HepG2 (cell line): ENCODE measurements around the gene ZFP62. TPM values are rescaled to one million over a fixed set of nuclear protein-coding genes. Genes with fewer than 3 reads are reported as not detected.

Source experiments
- ATAC-seq: fragments of 200-7000 bp; cut with Tn5 transposase; 3 replicates; pipeline ENCODE4 v1.9.1; 2020; ENCODE audit warnings: mild to moderate bottlenecking, moderate library complexity
- BruUV-seq: library from RNA; stranded (reverse); fragments of 400-500 nt; replicated peaks from 2 replicates; lab custom pipeline; 2021; lab: Mats Ljungman, UMichigan
- CTCF ChIA-PET: fragments of 300-600 bp; formaldehyde crosslinking; extraction: SDS; loops from one replicate; lab custom pipeline; 2021; ENCODE audit warnings: low total read pairs, inconsistent platforms, low intra/inter-chr PET ratio; lab: Yijun Ruan, JAX
- POLR2A ChIA-PET: fragments of 350-600 bp; sonication (Branson Sonifier 250); formaldehyde crosslinking; loops from one replicate; lab custom pipeline; 2020; ENCODE audit warnings: antibody characterized with exemption, inconsistent platforms; lab: Yijun Ruan, JAX
- DNase-seq: peaks from one replicate; pipeline ENCODE4 v3.0.0-alpha.2; 2015; ENCODE audit warnings: low spot score
- FAIRE-seq: peaks from 3 replicates; lab custom pipeline; 2011; peaks lifted over from hg19 to GRCh38; lab: Jason Lieb, UNC
- H2AFZ ChIP-seq: one replicate; pipeline ENCODE4 v1.6.1; 2011; ENCODE audit warnings: low read length, inconsistent platforms
- H3K27ac ChIP-seq: fragments of 300-600 bp; 3 replicates; pipeline ENCODE4 v1.8.0; 2011; ENCODE audit warnings: mixed run types, mild to moderate bottlenecking, mixed read lengths, low read length, inconsistent platforms; ENCODE audit not compliant: insufficient read depth; ENCODE audit errors: extremely low read length
- H3K27me3 ChIP-seq, 2 experiments: fragments of 200-600 bp in 1 of 2; 2 replicates in 1 of 2; 3 replicates in 1 of 2; pipeline versions ENCODE4 v1.6.0 to v1.8.0; 2011; ENCODE audit warnings: low read length in 2 of 2, mild to moderate bottlenecking in 2 of 2, moderate library complexity in 2 of 2, inconsistent platforms in 1 of 2; ENCODE audit not compliant: insufficient read depth in 2 of 2, control insufficient read depth in 1 of 2
- H3K36me3 ChIP-seq, 2 experiments: fragments of 200-600 bp in 1 of 2; replicated peaks in 1 of 2; 2 replicates in 1 of 2; 3 replicates in 1 of 2; pipeline versions ENCODE4 v1.5.1 to v1.8.0; 2011; ENCODE audit warnings: low read length in 2 of 2, inconsistent platforms in 1 of 2; ENCODE audit not compliant: insufficient read depth in 2 of 2, control insufficient read depth in 1 of 2
- H3K4me1 ChIP-seq: 2 replicates; pipeline ENCODE4 v1.5.1; 2012; ENCODE audit warnings: low read length, inconsistent platforms; ENCODE audit not compliant: insufficient read depth
- H3K4me2 ChIP-seq: 2 replicates; pipeline ENCODE4 v1.6.0; 2011; ENCODE audit warnings: low read depth, low read length, inconsistent platforms
- H3K4me3 ChIP-seq, 3 experiments: fragments of 200-600 bp in 1 of 3; sonication (generic), shearing (Covaris generic) in 1 of 3; replicated peaks in 1 of 3; 2 replicates each; pipeline ENCODE4 v1.5.1; 2011 to 2016; ENCODE audit warnings: low read length in 3 of 3, inconsistent platforms in 2 of 3, low read depth in 2 of 3, mild to moderate bottlenecking in 2 of 3, control low read depth in 1 of 3, mixed read lengths in 1 of 3; ENCODE audit not compliant: insufficient read depth in 1 of 3
- H3K79me2 ChIP-seq: one replicate; pipeline ENCODE4 v1.6.1; 2011; ENCODE audit warnings: low read length, inconsistent platforms; ENCODE audit not compliant: insufficient read depth
- H3K9ac ChIP-seq: 2 replicates; pipeline ENCODE4 v1.6.0; 2011; ENCODE audit warnings: mild to moderate bottlenecking, low read depth, low read length, inconsistent platforms; ENCODE audit not compliant: insufficient read depth
- H3K9me3 ChIP-seq: 2 replicates; pipeline ENCODE4 v1.5.1; 2012; ENCODE audit warnings: mild to moderate bottlenecking, low read length
- H4K20me1 ChIP-seq: 2 replicates; pipeline ENCODE4 v1.6.0; 2011; ENCODE audit warnings: inconsistent platforms, mild to moderate bottlenecking, low read length, moderate library complexity; ENCODE audit not compliant: insufficient read depth
- CEBPB ChIP-seq: IDR thresholded peaks from 2 replicates; pipeline ENCODE4 v1.6.1; 2011; ENCODE audit warnings: low read depth, low read length, improper control_type of control experiment, borderline replicate concordance
- PTBP1 ChIP-seq: fragments of 200-400 bp; formaldehyde crosslinking; IDR thresholded peaks from 2 replicates; pipeline ENCODE4 v1.6.1; 2018; ENCODE audit warnings: low read length, low read depth; ENCODE audit not compliant: poor library complexity, severe bottlenecking
- TBL1XR1 ChIP-seq: fragments of 150-350 bp; IDR thresholded peaks from 2 replicates; pipeline ENCODE4 v1.6.1; 2014; ENCODE audit warnings: borderline replicate concordance, low read length; ENCODE audit not compliant: partially characterized antibody
- WIZ ChIP-seq: sonication (generic); formaldehyde crosslinking; IDR thresholded peaks from 2 replicates; pipeline ENCODE4 v1.5.1; 2020; ENCODE audit warnings: mild to moderate bottlenecking, missing genetic modification reagents
- ZNF605 ChIP-seq: sonication (generic); formaldehyde crosslinking; IDR thresholded peaks from 2 replicates; pipeline ENCODE4 v1.8.0; 2022; ENCODE audit warnings: mild to moderate bottlenecking, missing genetic modification reagents
- whole genome bisulfite sequencing: methylation state at CpG from one replicate; pipeline ENCODE4 v1.1.6; 2017; ENCODE audit warnings: low lambda C conversion rate; 5-methylcytosine and 5-hydroxymethylcytosine counted together
- in situ Hi-C: cut with HindIII; loops from 2 replicates; pipeline ENCODE4 v1.10.0; 2017; ENCODE audit warnings: low pct_unique_long_range_greater_than_20kb; ENCODE audit not compliant: extremely low pct_ligation_motif_present
- intact Hi-C: fragments of 100-400 bp; cut with micrococcal nuclease; formaldehyde crosslinking; loops from one replicate; pipeline ENCODE4 v1.10.0; 2022; ENCODE audit not compliant: unreplicated experiment
- polyA plus RNA-seq, 8 experiments: library from polyadenylated mRNA; depleted of rRNA in 3 of 8; stranded (reverse) in 7 of 8; unstranded in 1 of 8; fragments of >200 nt; fragmentation: Illumina TruSeq in 4 of 8; extraction: Trizol in 4 of 8; gene quantifications; 2 replicates each; pipeline versions ENCODE4 v1.2.1 to v1.2.3, GENCODE V29; 2011 to 2016; ENCODE audit warnings: low read depth in 4 of 8, missing spikeins in 1 of 8, mixed read lengths in 1 of 8; ENCODE audit not compliant: insufficient read depth in 1 of 8
- total RNA-seq, 5 experiments: library from RNA; depleted of rRNA; stranded (reverse); fragments of >200 nt; fragmentation: Illumina TruSeq; extraction: Trizol; gene quantifications; 2 replicates each; pipeline ENCODE4 v1.2.3, GENCODE V29; 2016; ENCODE audit warnings: low read depth in 1 of 5
- TF ChIP-seq, protein P1 (sequence below), 2 experiments: sonication (generic) in 1 of 2; formaldehyde crosslinking in 1 of 2; IDR thresholded peaks; 2 replicates each; pipeline versions ENCODE4 v1.4.0 to v1.6.1; 2016 to 2020; ENCODE audit warnings: borderline replicate concordance in 1 of 2, low read depth in 1 of 2, mild to moderate bottlenecking in 1 of 2, missing genetic modification reagents in 1 of 2
- TF ChIP-seq, protein P2 (sequence below): sonication (generic); formaldehyde crosslinking; IDR thresholded peaks from 2 replicates; pipeline ENCODE4 v1.5.0; 2020; ENCODE audit warnings: missing genetic modification reagents
- TF ChIP-seq, protein P3 (sequence below): sonication (generic); formaldehyde crosslinking; IDR thresholded peaks from one replicate; pipeline ENCODE4 v1.5.1; 2020; ENCODE audit warnings: mild to moderate bottlenecking, missing genetic modification reagents; ENCODE audit errors: not compliant biosample characterization

Gene ZFP62
- total and polyA plus RNA-seq, 2 of the 13 experiments (the other 11 are each of a cell fraction or from before 2014, with no cell fraction given) = 8.2 to 19.4 TPM

DNA sequence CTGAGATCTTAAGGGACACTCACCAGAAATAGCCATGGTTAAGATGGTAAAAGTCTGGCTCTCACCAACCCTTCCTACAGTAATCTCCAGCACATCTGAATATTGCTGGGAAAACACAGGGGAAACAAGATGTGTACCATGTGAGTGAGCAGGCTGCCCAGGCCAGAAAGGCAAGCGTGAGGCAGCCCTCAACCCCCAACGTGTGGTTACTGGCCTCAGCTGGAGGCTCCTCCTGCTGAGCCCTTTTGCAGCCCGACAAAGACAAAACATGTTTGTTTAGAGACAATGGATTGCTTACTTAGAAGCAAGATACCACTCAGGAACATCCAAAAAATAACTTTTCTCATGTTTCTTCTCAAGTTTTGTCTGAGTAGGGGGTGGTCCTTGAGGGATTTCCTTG lies 16.6 kb downstream of the ZFP62 start (continued):
- TF ChIP-seq, protein P1, sequence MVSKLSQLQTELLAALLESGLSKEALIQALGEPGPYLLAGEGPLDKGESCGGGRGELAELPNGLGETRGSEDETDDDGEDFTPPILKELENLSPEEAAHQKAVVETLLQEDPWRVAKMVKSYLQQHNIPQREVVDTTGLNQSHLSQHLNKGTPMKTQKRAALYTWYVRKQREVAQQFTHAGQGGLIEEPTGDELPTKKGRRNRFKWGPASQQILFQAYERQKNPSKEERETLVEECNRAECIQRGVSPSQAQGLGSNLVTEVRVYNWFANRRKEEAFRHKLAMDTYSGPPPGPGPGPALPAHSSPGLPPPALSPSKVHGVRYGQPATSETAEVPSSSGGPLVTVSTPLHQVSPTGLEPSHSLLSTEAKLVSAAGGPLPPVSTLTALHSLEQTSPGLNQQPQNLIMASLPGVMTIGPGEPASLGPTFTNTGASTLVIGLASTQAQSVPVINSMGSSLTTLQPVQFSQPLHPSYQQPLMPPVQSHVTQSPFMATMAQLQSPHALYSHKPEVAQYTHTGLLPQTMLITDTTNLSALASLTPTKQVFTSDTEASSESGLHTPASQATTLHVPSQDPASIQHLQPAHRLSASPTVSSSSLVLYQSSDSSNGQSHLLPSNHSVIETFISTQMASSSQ (IDR thresholded peaks at IDR 0.05; ENCODE audit: low read depth) = no peak
- TF ChIP-seq, protein P1 (CRISPR knock-in tag; IDR thresholded peaks at IDR 0.05; ENCODE audit: borderline replicate concordance) = no peak
- TF ChIP-seq PTBP1 (no peak), WIZ (CRISPR knock-in tag) (no peak)
- TF ChIP-seq, protein P2, sequence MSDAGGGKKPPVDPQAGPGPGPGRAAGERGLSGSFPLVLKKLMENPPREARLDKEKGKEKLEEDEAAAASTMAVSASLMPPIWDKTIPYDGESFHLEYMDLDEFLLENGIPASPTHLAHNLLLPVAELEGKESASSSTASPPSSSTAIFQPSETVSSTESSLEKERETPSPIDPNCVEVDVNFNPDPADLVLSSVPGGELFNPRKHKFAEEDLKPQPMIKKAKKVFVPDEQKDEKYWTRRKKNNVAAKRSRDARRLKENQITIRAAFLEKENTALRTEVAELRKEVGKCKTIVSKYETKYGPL (CRISPR knock-in tag) = no peak

DNA sequence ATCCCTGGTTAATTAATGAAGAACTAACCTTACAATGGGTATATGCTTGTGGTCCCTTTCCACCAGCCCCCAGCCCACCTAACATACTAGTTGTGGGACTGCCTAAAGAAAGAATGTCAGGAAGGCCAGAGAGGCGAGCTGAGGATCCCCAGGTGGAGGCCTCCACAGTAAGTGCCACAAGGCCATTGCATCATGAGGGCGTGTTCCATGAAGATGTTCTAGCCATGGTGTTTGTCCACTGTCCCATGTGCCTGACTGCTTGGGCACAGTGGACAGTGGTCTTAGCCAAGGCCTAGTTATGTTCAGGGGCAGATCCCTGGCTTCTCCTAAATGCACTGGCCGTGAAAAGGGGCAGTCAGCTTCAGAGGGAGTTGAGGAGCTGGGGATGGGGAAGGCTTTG lies 21.1 kb downstream of the ZFP62 start:
- CTCF ChIA-PET = no interaction called here
- in situ Hi-C loops = no loop called here
- intact Hi-C loops = no loop called here

More for the DNA sequence above, 21.1 kb downstream of the ZFP62 start:
- no peak for FAIRE-seq
- H3K4me1 ChIP-seq = peaks cover 12% of the 10 kb centered on the region
- no peaks in the 10 kb centered on the region for H3K36me3 ChIP-seq
- no TSS peak for BruUV-seq
- no peaks in the 10 kb centered on the region for H4K20me1 ChIP-seq
- no peak for ATAC-seq
- TF ChIP-seq CEBPB (peak; percentile 38; the same call in 1 of the 2 replicates), TBL1XR1 (no peak), ZNF605 (CRISPR knock-in tag) (no peak)
- TF ChIP-seq, protein P3, sequence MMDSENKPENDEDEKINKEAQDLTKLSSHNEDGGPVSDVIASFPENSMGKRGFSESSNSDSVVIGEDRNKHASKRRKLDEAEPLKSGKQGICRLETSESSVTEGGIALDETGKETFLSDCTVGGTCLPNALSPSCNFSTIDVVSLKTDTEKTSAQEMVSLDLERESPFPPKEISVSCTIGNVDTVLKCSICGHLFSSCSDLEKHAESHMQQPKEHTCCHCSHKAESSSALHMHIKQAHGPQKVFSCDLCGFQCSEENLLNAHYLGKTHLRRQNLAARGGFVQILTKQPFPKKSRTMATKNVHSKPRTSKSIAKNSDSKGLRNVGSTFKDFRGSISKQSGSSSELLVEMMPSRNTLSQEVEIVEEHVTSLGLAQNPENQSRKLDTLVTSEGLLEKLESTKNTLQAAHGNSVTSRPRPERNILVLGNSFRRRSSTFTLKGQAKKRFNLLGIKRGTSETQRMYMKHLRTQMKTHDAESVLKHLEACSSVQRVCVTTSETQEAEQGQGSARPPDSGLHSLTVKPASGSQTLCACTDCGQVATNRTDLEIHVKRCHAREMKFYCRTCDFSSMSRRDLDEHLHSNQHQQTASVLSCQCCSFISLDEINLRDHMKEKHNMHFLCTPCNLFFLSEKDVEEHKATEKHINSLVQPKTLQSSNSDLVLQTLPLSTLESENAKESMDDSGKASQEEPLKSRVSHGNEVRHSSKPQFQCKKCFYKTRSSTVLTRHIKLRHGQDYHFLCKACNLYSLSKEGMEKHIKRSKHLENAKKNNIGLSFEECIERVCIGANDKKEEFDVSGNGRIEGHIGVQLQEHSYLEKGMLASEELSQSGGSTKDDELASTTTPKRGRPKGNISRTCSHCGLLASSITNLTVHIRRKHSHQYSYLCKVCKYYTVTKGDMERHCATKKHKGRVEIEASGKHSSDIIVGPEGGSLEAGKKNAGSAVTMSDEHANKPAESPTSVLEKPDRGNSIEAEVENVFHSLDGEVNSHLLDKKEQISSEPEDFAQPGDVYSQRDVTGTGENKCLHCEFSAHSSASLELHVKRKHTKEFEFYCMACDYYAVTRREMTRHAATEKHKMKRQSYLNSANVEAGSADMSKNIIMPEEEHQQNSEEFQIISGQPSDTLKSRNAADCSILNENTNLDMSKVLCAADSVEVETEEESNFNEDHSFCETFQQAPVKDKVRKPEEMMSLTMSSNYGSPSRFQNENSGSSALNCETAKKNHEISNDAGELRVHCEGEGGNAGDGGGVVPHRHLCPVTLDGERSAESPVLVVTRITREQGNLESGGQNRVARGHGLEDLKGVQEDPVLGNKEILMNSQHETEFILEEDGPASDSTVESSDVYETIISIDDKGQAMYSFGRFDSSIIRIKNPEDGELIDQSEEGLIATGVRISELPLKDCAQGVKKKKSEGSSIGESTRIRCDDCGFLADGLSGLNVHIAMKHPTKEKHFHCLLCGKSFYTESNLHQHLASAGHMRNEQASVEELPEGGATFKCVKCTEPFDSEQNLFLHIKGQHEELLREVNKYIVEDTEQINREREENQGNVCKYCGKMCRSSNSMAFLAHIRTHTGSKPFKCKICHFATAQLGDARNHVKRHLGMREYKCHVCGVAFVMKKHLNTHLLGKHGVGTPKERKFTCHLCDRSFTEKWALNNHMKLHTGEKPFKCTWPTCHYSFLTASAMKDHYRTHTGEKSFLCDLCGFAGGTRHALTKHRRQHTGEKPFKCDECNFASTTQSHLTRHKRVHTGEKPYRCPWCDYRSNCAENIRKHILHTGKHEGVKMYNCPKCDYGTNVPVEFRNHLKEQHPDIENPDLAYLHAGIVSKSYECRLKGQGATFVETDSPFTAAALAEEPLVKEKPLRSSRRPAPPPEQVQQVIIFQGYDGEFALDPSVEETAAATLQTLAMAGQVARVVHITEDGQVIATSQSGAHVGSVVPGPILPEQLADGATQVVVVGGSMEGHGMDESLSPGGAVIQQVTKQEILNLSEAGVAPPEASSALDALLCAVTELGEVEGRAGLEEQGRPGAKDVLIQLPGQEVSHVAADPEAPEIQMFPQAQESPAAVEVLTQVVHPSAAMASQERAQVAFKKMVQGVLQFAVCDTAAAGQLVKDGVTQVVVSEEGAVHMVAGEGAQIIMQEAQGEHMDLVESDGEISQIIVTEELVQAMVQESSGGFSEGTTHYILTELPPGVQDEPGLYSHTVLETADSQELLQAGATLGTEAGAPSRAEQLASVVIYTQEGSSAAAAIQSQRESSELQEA (CRISPR knock-in tag) = no peak
- no peak for DNase-seq
- no peak overlapping the region for H3K9ac ChIP-seq
- POLR2A ChIA-PET = no interaction called here
- H3K27me3 ChIP-seq = no peaks in the 10 kb centered on the region
- no peaks in the 10 kb centered on the region for H3K79me2 ChIP-seq
- H3K27ac ChIP-seq = no peak overlapping the region
- no peak overlapping the region for H3K4me2 ChIP-seq
- 86% methylated on average over 2 of the region's 3 CpGs for WGBS
- no peak overlapping the region for H2AFZ ChIP-seq
- H3K4me3 ChIP-seq = no peak overlapping the region
- H3K9me3 ChIP-seq = no peaks in the 10 kb centered on the region
